GM23338 (cell line): ENCODE results near the gene TWF2. TPM values are rescaled to one million over a fixed set of nuclear protein-coding genes. Genes with fewer than 3 reads are reported as not detected.

ENCODE experiments used
- ATAC-seq: fragments of 200-7000 bp; cut with Tn5 transposase; 3 replicates; pipeline ENCODE4 v1.9.1; 2020
- DNase-seq: peaks from one replicate; pipeline ENCODE4 v3.0.0-alpha.2; 2015; ENCODE audit warnings: low spot score
- H2AFZ ChIP-seq: fragments of 200-600 bp; sonication (generic); 2 replicates; pipeline ENCODE4 v1.8.0; 2016; ENCODE audit warnings: antibody characterized with exemption, mild to moderate bottlenecking, moderate library complexity
- H3F3A ChIP-seq: fragments of 200-600 bp; sonication (generic); replicated peaks from 2 replicates; pipeline ENCODE4 v1.8.0; 2017; ENCODE audit warnings: antibody characterized with exemption, mixed run types, low read depth
- H3K27ac ChIP-seq: fragments of 200-600 bp; sonication (generic); 2 replicates; pipeline ENCODE4 v1.6.1; 2016; ENCODE audit warnings: low read depth
- H3K27me3 ChIP-seq: fragments of 200-600 bp; sonication (generic); 2 replicates; pipeline ENCODE4 v1.8.0; 2016; ENCODE audit warnings: mild to moderate bottlenecking, mixed run types, moderate library complexity; ENCODE audit not compliant: insufficient read depth
- H3K36me3 ChIP-seq: fragments of 200-600 bp; sonication (generic); 2 replicates; pipeline ENCODE4 v1.8.0; 2016; ENCODE audit warnings: mild to moderate bottlenecking; ENCODE audit not compliant: insufficient read depth
- H3K4me1 ChIP-seq: fragments of 200-600 bp; sonication (generic); 2 replicates; pipeline ENCODE4 v1.8.0; 2016; ENCODE audit warnings: mild to moderate bottlenecking, moderate library complexity; ENCODE audit not compliant: insufficient read depth
- H3K4me2 ChIP-seq: fragments of 200-600 bp; sonication (generic); 2 replicates; pipeline ENCODE4 v1.7.1; 2017; ENCODE audit warnings: mixed run types
- H3K4me3 ChIP-seq: fragments of 200-600 bp; sonication (generic); 2 replicates; pipeline ENCODE4 v1.6.1; 2016; ENCODE audit warnings: mixed run types
- H3K79me2 ChIP-seq: fragments of 200-600 bp; sonication (generic); replicated peaks from 2 replicates; pipeline ENCODE4 v1.8.0; 2017; ENCODE audit warnings: mild to moderate bottlenecking; ENCODE audit not compliant: insufficient read depth
- H3K9me2 ChIP-seq: fragments of 200-600 bp; sonication (generic); 2 replicates; pipeline ENCODE4 v1.8.0; 2017; ENCODE audit not compliant: insufficient read depth
- H4K20me1 ChIP-seq: fragments of 200-600 bp; sonication (generic); replicated peaks from 2 replicates; pipeline ENCODE4 v1.8.0; 2017; ENCODE audit warnings: mild to moderate bottlenecking; ENCODE audit not compliant: insufficient read depth
- H3K27ac Mint-ChIP-seq: 2 replicates; pipeline ENCODE4 v1.8.0; 2020; ENCODE audit warnings: inconsistent platforms, mild to moderate bottlenecking, moderate library complexity, mixed read lengths
- H3K27me3 Mint-ChIP-seq: 3 replicates; pipeline ENCODE4 v1.8.0; 2022; ENCODE audit warnings: low read depth, mild to moderate bottlenecking, moderate library complexity, mixed read lengths, inconsistent platforms; ENCODE audit not compliant: insufficient read depth, poor library complexity
- H3K36me3 Mint-ChIP-seq: 3 replicates; pipeline ENCODE4 v1.8.0; 2021; ENCODE audit warnings: low read depth, mild to moderate bottlenecking, inconsistent platforms, moderate library complexity, mixed read lengths
- H3K4me1 Mint-ChIP-seq: 3 replicates; pipeline ENCODE4 v1.8.0; 2020; ENCODE audit warnings: mild to moderate bottlenecking, inconsistent platforms, mixed read lengths
- H3K4me3 Mint-ChIP-seq: 3 replicates; pipeline ENCODE4 v1.8.0; 2021; ENCODE audit warnings: moderate library complexity, mild to moderate bottlenecking, inconsistent platforms, mixed read lengths
- H3K9me3 Mint-ChIP-seq: 3 replicates; pipeline ENCODE4 v1.8.0; 2020; ENCODE audit warnings: moderate library complexity, mild to moderate bottlenecking, inconsistent platforms, mixed read lengths
- CREB1 ChIP-seq: fragments of 250-450 bp; sonication (Bioruptor Pico); IDR thresholded peaks from 2 replicates; pipeline ENCODE4 v1.5.0; 2020; ENCODE audit warnings: low read depth, mild to moderate bottlenecking, moderate library complexity
- EZH2 ChIP-seq: fragments of 200-600 bp; sonication (generic); IDR thresholded peaks from one replicate; pipeline ENCODE4 v1.8.0; 2017; ENCODE audit warnings: antibody characterized with exemption, mild to moderate bottlenecking, low read depth; ENCODE audit not compliant: unreplicated experiment
- EZH2phosphoT487 ChIP-seq: fragments of 200-600 bp; sonication (generic); IDR thresholded peaks from one replicate; pipeline ENCODE4 v1.8.1; 2018; ENCODE audit warnings: antibody characterized with exemption; ENCODE audit not compliant: unreplicated experiment
- JUNB ChIP-seq: IDR thresholded peaks from one replicate; pipeline ENCODE4 v1.6.1; 2016; ENCODE audit warnings: antibody characterized with exemption; ENCODE audit not compliant: unreplicated experiment
- NANOG ChIP-seq: IDR thresholded peaks from 2 replicates; pipeline ENCODE4 v1.6.1; 2016; ENCODE audit warnings: antibody characterized with exemption, borderline replicate concordance
- POLR2AphosphoS5 ChIP-seq: IDR thresholded peaks from 2 replicates; pipeline ENCODE4 v1.6.1; 2016; ENCODE audit warnings: antibody characterized with exemption, low read depth
- STAT1 ChIP-seq: IDR thresholded peaks from one replicate; pipeline ENCODE4 v1.6.1; 2016; ENCODE audit warnings: antibody characterized with exemption; ENCODE audit not compliant: unreplicated experiment
- ZNF114 ChIP-seq: fragments of 250-450 bp; sonication (Bioruptor Pico); IDR thresholded peaks from 2 replicates; pipeline ENCODE4 v1.5.0; 2020; ENCODE audit warnings: mild to moderate bottlenecking, moderate library complexity
- ZNF331 ChIP-seq: fragments of 250-450 bp; sonication (Bioruptor Pico); IDR thresholded peaks from 2 replicates; pipeline ENCODE4 v1.5.0; 2020; ENCODE audit warnings: low read depth, mild to moderate bottlenecking, moderate library complexity
- polyA plus RNA-seq: library from polyadenylated mRNA; unstranded; fragments of >200 nt; fragmentation: Nextera tagmentation; extraction: Ambion mirVana; gene quantifications from 2 replicates; pipeline ENCODE4 v1.2.1, GENCODE V29; 2016
- total RNA-seq: library from RNA; depleted of rRNA; stranded (reverse); fragments of >200 nt; shearing (Covaris generic); gene quantifications from 2 replicates; pipeline ENCODE4 v1.2.3, GENCODE V29; 2014
- TF ChIP-seq, protein P1 (sequence below): IDR thresholded peaks from 2 replicates; pipeline ENCODE4 v1.6.1; 2016; ENCODE audit warnings: antibody characterized with exemption
- TF ChIP-seq, protein P2 (sequence below): IDR thresholded peaks from one replicate; pipeline ENCODE4 v1.6.1; 2018; ENCODE audit warnings: antibody characterized with exemption; ENCODE audit not compliant: unreplicated experiment
- TF ChIP-seq, protein P3 (sequence below): fragments of 250-450 bp; sonication (Bioruptor Pico); IDR thresholded peaks from 2 replicates; pipeline ENCODE4 v1.5.0; 2020; ENCODE audit warnings: mild to moderate bottlenecking, moderate library complexity
- TF ChIP-seq, protein P4 (sequence below), 2 experiments: fragments of 200-600 bp in 1 of 2; sonication (generic) in 1 of 2; conservative IDR thresholded peaks; 2 replicates each; pipeline versions ENCODE4 v1.5.1 to v1.6.1; 2016 to 2017; ENCODE audit warnings: antibody characterized with exemption in 2 of 2, low read depth in 2 of 2, mild to moderate bottlenecking in 2 of 2, moderate library complexity in 1 of 2

Gene TWF2
- total and polyA plus RNA-seq, 2 experiments from 2014 or later = 38.9 to 120 TPM

DNA sequence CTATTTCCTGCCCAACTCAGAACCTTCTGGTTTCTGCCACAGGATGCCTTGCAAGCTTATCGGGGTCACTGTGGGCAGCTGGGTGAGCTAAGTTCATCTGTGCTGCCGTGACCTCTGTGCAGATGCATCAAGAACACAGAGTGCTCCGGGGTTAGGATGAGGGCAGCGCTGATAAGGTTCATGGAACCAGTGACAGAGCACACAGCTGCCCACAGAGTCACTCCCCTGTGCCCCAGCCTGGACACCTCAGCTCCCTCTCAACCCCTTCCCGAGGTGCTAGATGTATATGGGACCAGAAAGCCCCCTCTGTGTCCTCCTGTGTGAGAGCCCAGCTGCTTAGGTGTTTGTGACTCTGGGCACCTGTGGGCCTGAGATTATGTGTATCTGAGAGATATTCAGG is 56.8 kb downstream of the TWF2 start:
- Histone ChIP-seq H3F3A (no peaks in the 10 kb centered on the region), H4K20me1 (no peaks in the 10 kb centered on the region), H2AFZ (no peak overlapping the region), H3K27ac (no peak overlapping the region), H3K27me3 (no peaks in the 10 kb centered on the region), H3K36me3 (no peaks in the 10 kb centered on the region), H3K79me2 (no peaks in the 10 kb centered on the region), H3K9me2 (no peaks in the 10 kb centered on the region), H3K4me2 (no peak overlapping the region), H3K4me1 (no peaks in the 10 kb centered on the region), H3K4me3 (no peak overlapping the region)
- peaks cover 9% of the 10 kb centered on the region for H3K27me3 Mint-ChIP-seq
- no peak overlapping the region for H3K27ac Mint-ChIP-seq
- TF ChIP-seq, protein P1, sequence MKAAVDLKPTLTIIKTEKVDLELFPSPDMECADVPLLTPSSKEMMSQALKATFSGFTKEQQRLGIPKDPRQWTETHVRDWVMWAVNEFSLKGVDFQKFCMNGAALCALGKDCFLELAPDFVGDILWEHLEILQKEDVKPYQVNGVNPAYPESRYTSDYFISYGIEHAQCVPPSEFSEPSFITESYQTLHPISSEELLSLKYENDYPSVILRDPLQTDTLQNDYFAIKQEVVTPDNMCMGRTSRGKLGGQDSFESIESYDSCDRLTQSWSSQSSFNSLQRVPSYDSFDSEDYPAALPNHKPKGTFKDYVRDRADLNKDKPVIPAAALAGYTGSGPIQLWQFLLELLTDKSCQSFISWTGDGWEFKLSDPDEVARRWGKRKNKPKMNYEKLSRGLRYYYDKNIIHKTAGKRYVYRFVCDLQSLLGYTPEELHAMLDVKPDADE = no peak
- TF ChIP-seq, protein P2, sequence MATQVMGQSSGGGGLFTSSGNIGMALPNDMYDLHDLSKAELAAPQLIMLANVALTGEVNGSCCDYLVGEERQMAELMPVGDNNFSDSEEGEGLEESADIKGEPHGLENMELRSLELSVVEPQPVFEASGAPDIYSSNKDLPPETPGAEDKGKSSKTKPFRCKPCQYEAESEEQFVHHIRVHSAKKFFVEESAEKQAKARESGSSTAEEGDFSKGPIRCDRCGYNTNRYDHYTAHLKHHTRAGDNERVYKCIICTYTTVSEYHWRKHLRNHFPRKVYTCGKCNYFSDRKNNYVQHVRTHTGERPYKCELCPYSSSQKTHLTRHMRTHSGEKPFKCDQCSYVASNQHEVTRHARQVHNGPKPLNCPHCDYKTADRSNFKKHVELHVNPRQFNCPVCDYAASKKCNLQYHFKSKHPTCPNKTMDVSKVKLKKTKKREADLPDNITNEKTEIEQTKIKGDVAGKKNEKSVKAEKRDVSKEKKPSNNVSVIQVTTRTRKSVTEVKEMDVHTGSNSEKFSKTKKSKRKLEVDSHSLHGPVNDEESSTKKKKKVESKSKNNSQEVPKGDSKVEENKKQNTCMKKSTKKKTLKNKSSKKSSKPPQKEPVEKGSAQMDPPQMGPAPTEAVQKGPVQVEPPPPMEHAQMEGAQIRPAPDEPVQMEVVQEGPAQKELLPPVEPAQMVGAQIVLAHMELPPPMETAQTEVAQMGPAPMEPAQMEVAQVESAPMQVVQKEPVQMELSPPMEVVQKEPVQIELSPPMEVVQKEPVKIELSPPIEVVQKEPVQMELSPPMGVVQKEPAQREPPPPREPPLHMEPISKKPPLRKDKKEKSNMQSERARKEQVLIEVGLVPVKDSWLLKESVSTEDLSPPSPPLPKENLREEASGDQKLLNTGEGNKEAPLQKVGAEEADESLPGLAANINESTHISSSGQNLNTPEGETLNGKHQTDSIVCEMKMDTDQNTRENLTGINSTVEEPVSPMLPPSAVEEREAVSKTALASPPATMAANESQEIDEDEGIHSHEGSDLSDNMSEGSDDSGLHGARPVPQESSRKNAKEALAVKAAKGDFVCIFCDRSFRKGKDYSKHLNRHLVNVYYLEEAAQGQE = no peak
- TF ChIP-seq NANOG (no peak), ZNF331 (CRISPR knock-in tag) (no peak), JUNB (no peak), EZH2phosphoT487 (no peak), POLR2AphosphoS5 (no peak), EZH2 (no peak), ZNF114 (CRISPR knock-in tag) (no peak), CREB1 (CRISPR knock-in tag) (no peak), STAT1 (no peak)
- TF ChIP-seq, protein P3, sequence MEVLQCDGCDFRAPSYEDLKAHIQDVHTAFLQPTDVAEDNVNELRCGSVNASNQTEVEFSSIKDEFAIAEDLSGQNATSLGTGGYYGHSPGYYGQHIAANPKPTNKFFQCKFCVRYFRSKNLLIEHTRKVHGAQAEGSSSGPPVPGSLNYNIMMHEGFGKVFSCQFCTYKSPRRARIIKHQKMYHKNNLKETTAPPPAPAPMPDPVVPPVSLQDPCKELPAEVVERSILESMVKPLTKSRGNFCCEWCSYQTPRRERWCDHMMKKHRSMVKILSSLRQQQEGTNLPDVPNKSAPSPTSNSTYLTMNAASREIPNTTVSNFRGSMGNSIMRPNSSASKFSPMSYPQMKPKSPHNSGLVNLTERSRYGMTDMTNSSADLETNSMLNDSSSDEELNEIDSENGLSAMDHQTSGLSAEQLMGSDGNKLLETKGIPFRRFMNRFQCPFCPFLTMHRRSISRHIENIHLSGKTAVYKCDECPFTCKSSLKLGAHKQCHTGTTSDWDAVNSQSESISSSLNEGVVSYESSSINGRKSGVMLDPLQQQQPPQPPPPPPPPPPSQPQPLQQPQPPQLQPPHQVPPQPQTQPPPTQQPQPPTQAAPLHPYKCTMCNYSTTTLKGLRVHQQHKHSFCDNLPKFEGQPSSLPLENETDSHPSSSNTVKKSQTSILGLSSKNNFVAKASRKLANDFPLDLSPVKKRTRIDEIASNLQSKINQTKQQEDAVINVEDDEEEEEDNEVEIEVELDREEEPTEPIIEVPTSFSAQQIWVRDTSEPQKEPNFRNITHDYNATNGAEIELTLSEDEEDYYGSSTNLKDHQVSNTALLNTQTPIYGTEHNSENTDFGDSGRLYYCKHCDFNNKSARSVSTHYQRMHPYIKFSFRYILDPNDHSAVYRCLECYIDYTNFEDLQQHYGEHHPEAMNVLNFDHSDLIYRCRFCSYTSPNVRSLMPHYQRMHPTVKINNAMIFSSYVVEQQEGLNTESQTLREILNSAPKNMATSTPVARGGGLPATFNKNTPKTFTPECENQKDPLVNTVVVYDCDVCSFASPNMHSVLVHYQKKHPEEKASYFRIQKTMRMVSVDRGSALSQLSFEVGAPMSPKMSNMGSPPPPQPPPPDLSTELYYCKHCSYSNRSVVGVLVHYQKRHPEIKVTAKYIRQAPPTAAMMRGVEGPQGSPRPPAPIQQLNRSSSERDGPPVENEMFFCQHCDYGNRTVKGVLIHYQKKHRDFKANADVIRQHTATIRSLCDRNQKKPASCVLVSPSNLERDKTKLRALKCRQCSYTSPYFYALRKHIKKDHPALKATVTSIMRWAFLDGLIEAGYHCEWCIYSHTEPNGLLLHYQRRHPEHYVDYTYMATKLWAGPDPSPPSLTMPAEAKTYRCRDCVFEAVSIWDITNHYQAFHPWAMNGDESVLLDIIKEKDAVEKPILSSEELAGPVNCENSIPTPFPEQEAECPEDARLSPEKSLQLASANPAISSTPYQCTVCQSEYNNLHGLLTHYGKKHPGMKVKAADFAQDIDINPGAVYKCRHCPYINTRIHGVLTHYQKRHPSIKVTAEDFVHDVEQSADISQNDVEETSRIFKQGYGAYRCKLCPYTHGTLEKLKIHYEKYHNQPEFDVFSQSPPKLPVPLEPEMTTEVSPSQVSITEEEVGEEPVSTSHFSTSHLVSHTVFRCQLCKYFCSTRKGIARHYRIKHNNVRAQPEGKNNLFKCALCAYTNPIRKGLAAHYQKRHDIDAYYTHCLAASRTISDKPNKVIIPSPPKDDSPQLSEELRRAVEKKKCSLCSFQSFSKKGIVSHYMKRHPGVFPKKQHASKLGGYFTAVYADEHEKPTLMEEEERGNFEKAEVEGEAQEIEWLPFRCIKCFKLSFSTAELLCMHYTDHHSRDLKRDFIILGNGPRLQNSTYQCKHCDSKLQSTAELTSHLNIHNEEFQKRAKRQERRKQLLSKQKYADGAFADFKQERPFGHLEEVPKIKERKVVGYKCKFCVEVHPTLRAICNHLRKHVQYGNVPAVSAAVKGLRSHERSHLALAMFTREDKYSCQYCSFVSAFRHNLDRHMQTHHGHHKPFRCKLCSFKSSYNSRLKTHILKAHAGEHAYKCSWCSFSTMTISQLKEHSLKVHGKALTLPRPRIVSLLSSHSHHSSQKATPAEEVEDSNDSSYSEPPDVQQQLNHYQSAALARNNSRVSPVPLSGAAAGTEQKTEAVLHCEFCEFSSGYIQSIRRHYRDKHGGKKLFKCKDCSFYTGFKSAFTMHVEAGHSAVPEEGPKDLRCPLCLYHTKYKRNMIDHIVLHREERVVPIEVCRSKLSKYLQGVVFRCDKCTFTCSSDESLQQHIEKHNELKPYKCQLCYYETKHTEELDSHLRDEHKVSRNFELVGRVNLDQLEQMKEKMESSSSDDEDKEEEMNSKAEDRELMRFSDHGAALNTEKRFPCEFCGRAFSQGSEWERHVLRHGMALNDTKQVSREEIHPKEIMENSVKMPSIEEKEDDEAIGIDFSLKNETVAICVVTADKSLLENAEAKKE (CRISPR knock-in tag) = no peak
- TF ChIP-seq, protein P4, sequence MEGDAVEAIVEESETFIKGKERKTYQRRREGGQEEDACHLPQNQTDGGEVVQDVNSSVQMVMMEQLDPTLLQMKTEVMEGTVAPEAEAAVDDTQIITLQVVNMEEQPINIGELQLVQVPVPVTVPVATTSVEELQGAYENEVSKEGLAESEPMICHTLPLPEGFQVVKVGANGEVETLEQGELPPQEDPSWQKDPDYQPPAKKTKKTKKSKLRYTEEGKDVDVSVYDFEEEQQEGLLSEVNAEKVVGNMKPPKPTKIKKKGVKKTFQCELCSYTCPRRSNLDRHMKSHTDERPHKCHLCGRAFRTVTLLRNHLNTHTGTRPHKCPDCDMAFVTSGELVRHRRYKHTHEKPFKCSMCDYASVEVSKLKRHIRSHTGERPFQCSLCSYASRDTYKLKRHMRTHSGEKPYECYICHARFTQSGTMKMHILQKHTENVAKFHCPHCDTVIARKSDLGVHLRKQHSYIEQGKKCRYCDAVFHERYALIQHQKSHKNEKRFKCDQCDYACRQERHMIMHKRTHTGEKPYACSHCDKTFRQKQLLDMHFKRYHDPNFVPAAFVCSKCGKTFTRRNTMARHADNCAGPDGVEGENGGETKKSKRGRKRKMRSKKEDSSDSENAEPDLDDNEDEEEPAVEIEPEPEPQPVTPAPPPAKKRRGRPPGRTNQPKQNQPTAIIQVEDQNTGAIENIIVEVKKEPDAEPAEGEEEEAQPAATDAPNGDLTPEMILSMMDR (conservative IDR thresholded peaks at IDR 0.05; ENCODE audit: low read depth in 2 of 2) = no peak
- no peak overlapping the region for H3K4me3 Mint-ChIP-seq
- peaks cover 14% of the 10 kb centered on the region for H3K4me1 Mint-ChIP-seq
- H3K9me3 Mint-ChIP-seq = no peaks in the 10 kb centered on the region
- ATAC-seq (no peak), DNase-seq (no peak)
- H3K36me3 Mint-ChIP-seq = no peaks in the 10 kb centered on the region
